ENCODE measurements around the gene SUSD1. TPM values are rescaled to one million over a fixed set of nuclear protein-coding genes. Genes with fewer than 3 reads are reported as not detected.

Gene SUSD1
- total and polyA plus RNA-seq, 9 of the 15 experiments (the other 6 are each of a cell fraction or from before 2014, with no cell fraction given): 10.9 to 44.4 (median 36.1) TPM

DNA sequence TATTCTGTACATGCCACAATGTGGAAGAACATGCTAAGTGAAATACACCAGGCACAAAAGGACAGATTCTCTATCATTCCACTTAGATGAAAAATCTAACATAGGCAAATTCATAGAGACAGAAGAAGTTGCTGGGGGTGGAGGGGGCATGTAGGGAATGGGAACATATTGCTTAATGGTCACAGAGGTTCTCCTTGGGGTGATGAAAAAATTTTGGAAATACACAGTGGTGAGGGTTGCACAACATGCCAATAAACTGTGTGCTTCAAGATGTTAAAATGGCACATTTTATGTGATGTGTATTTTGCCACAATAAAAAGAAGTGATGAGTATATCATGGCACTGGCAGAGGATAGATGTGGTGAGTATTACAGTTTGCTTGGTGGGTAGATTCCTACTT is 111.9 kb downstream of the SUSD1 start:
- no peak overlapping the region for H2AFZ ChIP-seq (ENCODE audit: low read depth, low read length)
- no peak for FAIRE-seq
- no peak overlapping the region for H3K27ac ChIP-seq (ENCODE audit: extremely low read depth, low read depth, low read length)
- no TSS peak for BruUV-seq (replicated peaks)
- TF ChIP-seq, protein P1, sequence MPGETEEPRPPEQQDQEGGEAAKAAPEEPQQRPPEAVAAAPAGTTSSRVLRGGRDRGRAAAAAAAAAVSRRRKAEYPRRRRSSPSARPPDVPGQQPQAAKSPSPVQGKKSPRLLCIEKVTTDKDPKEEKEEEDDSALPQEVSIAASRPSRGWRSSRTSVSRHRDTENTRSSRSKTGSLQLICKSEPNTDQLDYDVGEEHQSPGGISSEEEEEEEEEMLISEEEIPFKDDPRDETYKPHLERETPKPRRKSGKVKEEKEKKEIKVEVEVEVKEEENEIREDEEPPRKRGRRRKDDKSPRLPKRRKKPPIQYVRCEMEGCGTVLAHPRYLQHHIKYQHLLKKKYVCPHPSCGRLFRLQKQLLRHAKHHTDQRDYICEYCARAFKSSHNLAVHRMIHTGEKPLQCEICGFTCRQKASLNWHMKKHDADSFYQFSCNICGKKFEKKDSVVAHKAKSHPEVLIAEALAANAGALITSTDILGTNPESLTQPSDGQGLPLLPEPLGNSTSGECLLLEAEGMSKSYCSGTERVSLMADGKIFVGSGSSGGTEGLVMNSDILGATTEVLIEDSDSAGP (CRISPR knock-in tag; IDR thresholded peaks at IDR 0.05): no peak
- TF ChIP-seq CEBPG (CRISPR knock-in tag; IDR thresholded peaks at IDR 0.05): no peak
- TF ChIP-seq CEBPG (tag; conservative IDR thresholded peaks at IDR 0.05 in 1 of 2, IDR thresholded peaks at IDR 0.05 in 1 of 2): 0 out of 4 replicates have a peak, but pooled peaks of 1 of the 2 experiments have one; percentile 16
- H3K9me1 ChIP-seq (ENCODE audit: control insufficient read depth, insufficient read depth, low read length): no peaks in the 10 kb centered on the region
- peaks cover 6 to 44% of the 10 kb centered on the region in 2 experiments; a peak in 4 of 5 replicates for H3K4me1 ChIP-seq (replicated peaks in 1 of 2; ENCODE audit: control insufficient read depth in 2 of 2, insufficient read depth in 2 of 2, low read length in 2 of 2)
- intact Hi-C loops (cut with micrococcal nuclease): no loop called here
- ChIA-PET POLR2A (no interaction called here), CTCF (ENCODE audit: low intra/inter-chr PET ratio) (no interaction called here)
- peaks cover 4% of the 10 kb centered on the region; the same call in 1 of the 3 replicates for H3K79me2 ChIP-seq (ENCODE audit: control insufficient read depth, insufficient read depth, low read length)
- H4K20me1 ChIP-seq (replicated peaks; ENCODE audit: control insufficient read depth, insufficient read depth, low read length): no peaks in the 10 kb centered on the region
- H3K4me3 ChIP-seq: no peak overlapping the region
- no peak for DNase-seq (ENCODE audit: extremely low read depth in 1 of 4, low spot score in 3 of 4)
- no peak overlapping the region for H3K4me2 ChIP-seq (ENCODE audit: insufficient read depth, low read length)
- H3K36me3 ChIP-seq (ENCODE audit: control insufficient read depth, insufficient read depth, low read length): peaks cover 80% of the 10 kb centered on the region
- H3K27me3 ChIP-seq (ENCODE audit: control insufficient read depth in 2 of 2, insufficient read depth in 2 of 2, low read length in 2 of 2): no peaks in the 10 kb centered on the region
- H3K9ac ChIP-seq (ENCODE audit: insufficient read depth in 1 of 2, low read depth in 2 of 2, low read length in 2 of 2): no peak overlapping the region
- ATAC-seq: no peak
- H3K9me3 ChIP-seq (replicated peaks; ENCODE audit: control insufficient read depth, insufficient read depth, low read depth, low read length): no peaks in the 10 kb centered on the region
- in situ Hi-C loops (cut with MboI): no loop called here

Measured in K562 (cell line).